H9 (cell line): Measurements from ENCODE around the gene TEX48. TPM values are rescaled to one million over a fixed set of nuclear protein-coding genes. Genes with fewer than 3 reads are reported as not detected.

Experiments
- DNase-seq: peaks from one replicate; pipeline ENCODE4 v3.0.0-alpha.2; 2017
- H2AFZ ChIP-seq: one replicate; pipeline ENCODE4 v1.6.1; 2013; ENCODE audit warnings: mild to moderate bottlenecking, low read length, control low read depth, moderate library complexity
- H2AK5ac ChIP-seq: 2 replicates; pipeline ENCODE4 v1.6.1; 2013; ENCODE audit warnings: low read length, control low read depth, mixed read lengths; ENCODE audit not compliant: insufficient read length
- H2BK120ac ChIP-seq: one replicate; pipeline ENCODE4 v1.6.1; 2013; ENCODE audit warnings: low read depth, mild to moderate bottlenecking, low read length, control low read depth, inconsistent platforms; ENCODE audit not compliant: poor library complexity, severe bottlenecking
- H2BK12ac ChIP-seq: 2 replicates; pipeline ENCODE4 v1.6.1; 2013; ENCODE audit warnings: low read length, control low read depth, mixed read lengths, low read depth; ENCODE audit not compliant: insufficient read length
- H2BK15ac ChIP-seq: 2 replicates; pipeline ENCODE4 v1.6.1; 2013; ENCODE audit warnings: low read depth, low read length, control low read depth
- H2BK20ac ChIP-seq: one replicate; pipeline ENCODE4 v1.6.1; 2013; ENCODE audit warnings: low read depth, mild to moderate bottlenecking, low read length, control low read depth, inconsistent platforms; ENCODE audit not compliant: poor library complexity, severe bottlenecking
- H2BK5ac ChIP-seq: 2 replicates; pipeline ENCODE4 v1.6.1; 2013; ENCODE audit warnings: low read length, control low read depth, mixed read lengths; ENCODE audit not compliant: insufficient read length
- H3K14ac ChIP-seq: 2 replicates; pipeline ENCODE4 v1.6.1; 2013; ENCODE audit warnings: low read length, control low read depth; ENCODE audit not compliant: insufficient read depth
- H3K18ac ChIP-seq: 2 replicates; pipeline ENCODE4 v1.6.1; 2013; ENCODE audit warnings: low read depth, mild to moderate bottlenecking, mixed read lengths, low read length, control low read depth; ENCODE audit not compliant: insufficient read length
- H3K23ac ChIP-seq: 2 replicates; pipeline ENCODE4 v1.6.1; 2013; ENCODE audit warnings: low read length, control low read depth, mixed read lengths, low read depth; ENCODE audit not compliant: insufficient read length
- H3K23me2 ChIP-seq: 2 replicates; pipeline ENCODE4 v1.6.1; 2013; ENCODE audit warnings: low read depth, mild to moderate bottlenecking, mixed read lengths, low read length, control low read depth; ENCODE audit not compliant: insufficient read length, poor library complexity, severe bottlenecking
- H3K27ac ChIP-seq: 2 replicates; pipeline ENCODE4 v1.5.1; 2013; ENCODE audit warnings: low read length, control low read depth, mixed read lengths, low read depth; ENCODE audit not compliant: insufficient read length
- H3K27me3 ChIP-seq: 2 replicates; pipeline ENCODE4 v1.6.1; 2013; ENCODE audit warnings: low read length, control low read depth, inconsistent platforms; ENCODE audit not compliant: insufficient read depth
- H3K4ac ChIP-seq: 2 replicates; pipeline ENCODE4 v1.6.1; 2013; ENCODE audit warnings: low read depth, mild to moderate bottlenecking, control low read depth, inconsistent platforms, low read length, moderate library complexity
- H3K4me1 ChIP-seq: 2 replicates; pipeline ENCODE4 v1.6.1; 2013; ENCODE audit warnings: low read length, control low read depth, inconsistent platforms; ENCODE audit not compliant: insufficient read depth
- H3K4me2 ChIP-seq: 2 replicates; pipeline ENCODE4 v1.6.1; 2013; ENCODE audit warnings: low read length, control low read depth, mixed read lengths; ENCODE audit not compliant: insufficient read length, insufficient read depth
- H3K56ac ChIP-seq: 2 replicates; pipeline ENCODE4 v1.6.1; 2013; ENCODE audit warnings: low read depth, mild to moderate bottlenecking, mixed read lengths, low read length, control low read depth; ENCODE audit not compliant: insufficient read length
- H3K79me1 ChIP-seq: 2 replicates; pipeline ENCODE4 v1.6.1; 2013; ENCODE audit warnings: low read depth, mild to moderate bottlenecking, moderate library complexity, low read length, control low read depth, inconsistent platforms; ENCODE audit not compliant: insufficient read depth, poor library complexity, severe bottlenecking
- H3K79me2 ChIP-seq: 2 replicates; pipeline ENCODE4 v1.6.1; 2013; ENCODE audit warnings: low read length, control low read depth, inconsistent platforms; ENCODE audit not compliant: insufficient read depth
- H3K9ac ChIP-seq: 2 replicates; pipeline ENCODE4 v1.6.1; 2013; ENCODE audit warnings: low read length, control low read depth, mixed read lengths; ENCODE audit not compliant: insufficient read length; ENCODE audit errors: extremely low read depth
- H3K9me3 ChIP-seq: one replicate; pipeline ENCODE4 v1.6.1; 2013; ENCODE audit warnings: low read depth, low read length, inconsistent platforms; ENCODE audit not compliant: control insufficient read depth
- H3T11ph ChIP-seq: one replicate; pipeline ENCODE4 v1.6.1; 2013; ENCODE audit warnings: mild to moderate bottlenecking, low read length, control low read depth, inconsistent platforms
- H4K20me1 ChIP-seq: one replicate; pipeline ENCODE4 v1.6.1; 2013; ENCODE audit not compliant: control insufficient read depth, insufficient read length, insufficient read depth
- H4K5ac ChIP-seq: 2 replicates; pipeline ENCODE4 v1.6.1; 2013; ENCODE audit warnings: low read depth, mild to moderate bottlenecking, mixed read lengths, low read length, control low read depth; ENCODE audit not compliant: insufficient read length
- H4K8ac ChIP-seq: replicated peaks from 2 replicates; pipeline ENCODE4 v1.6.1; 2013; ENCODE audit warnings: low read length, control low read depth, mixed read lengths, low read depth; ENCODE audit not compliant: insufficient read length
- H4K91ac ChIP-seq: 2 replicates; pipeline ENCODE4 v1.6.1; 2013; ENCODE audit warnings: low read depth, mild to moderate bottlenecking, moderate library complexity, mixed read lengths, low read length, control low read depth; ENCODE audit not compliant: insufficient read length
- H3K27ac Mint-ChIP-seq, 3 experiments: 2 replicates in 2 of 3; 3 replicates in 1 of 3; pipeline ENCODE4 v1.8.0; 2020 to 2021; ENCODE audit warnings: mixed read lengths in 3 of 3, mild to moderate bottlenecking in 1 of 3, moderate library complexity in 1 of 3
- H3K27me3 Mint-ChIP-seq: 2 replicates; pipeline ENCODE4 v1.8.0; 2021; ENCODE audit warnings: low read depth, mild to moderate bottlenecking, moderate library complexity, mixed read lengths
- H3K36me3 Mint-ChIP-seq, 3 experiments: 2 replicates in 2 of 3; 3 replicates in 1 of 3; pipeline ENCODE4 v1.8.0; 2020 to 2021; ENCODE audit warnings: low read depth in 3 of 3, mixed read lengths in 3 of 3; ENCODE audit not compliant: insufficient read depth in 1 of 3
- H3K4me1 Mint-ChIP-seq, 2 experiments: 2 replicates each; pipeline ENCODE4 v1.8.0; 2020; ENCODE audit warnings: mixed read lengths in 2 of 2
- H3K4me3 Mint-ChIP-seq, 2 experiments: 2 replicates in 1 of 2; 3 replicates in 1 of 2; pipeline ENCODE4 v1.8.0; 2020 to 2021; ENCODE audit warnings: mild to moderate bottlenecking in 2 of 2, mixed read lengths in 2 of 2, moderate library complexity in 1 of 2
- H3K9me3 Mint-ChIP-seq, 2 experiments: 2 replicates in 1 of 2; 3 replicates in 1 of 2; pipeline ENCODE4 v1.8.0; 2020; ENCODE audit warnings: mild to moderate bottlenecking in 2 of 2, mixed read lengths in 2 of 2, moderate library complexity in 1 of 2
- CTCF ChIP-seq: fragments of 200-600 bp; sonication (generic); conservative IDR thresholded peaks from 3 replicates; pipeline ENCODE4 v1.8.0; 2021; ENCODE audit warnings: antibody characterized with exemption, mild to moderate bottlenecking
- WGBS: extraction: QIAGEN DNeasy Blood & Tissue Kit; methylation state at CpG from one replicate; pipeline ENCODE4 v1.1.7; 2013; ENCODE audit warnings: missing lambda C conversion rate, low lambda C conversion rate, mixed read lengths; ENCODE audit not compliant: insufficient read length; ENCODE audit errors: extremely low coverage; 5-methylcytosine and 5-hydroxymethylcytosine counted together
- total RNA-seq: library from RNA; stranded (reverse); gene quantifications from 2 replicates; pipeline ENCODE4 v1.2.1, GENCODE V29; 2021

TEX48 gene
- total RNA-seq, 1 experiment from 2014 or later, result not detected

- no CpG with 5 or more reads among the region's 4 CpGs for WGBS
- Histone ChIP-seq H3K27me3 (no peaks in the 10 kb centered on the region), H3K56ac (no peak overlapping the region), H3K4me1 (no peaks in the 10 kb centered on the region), H3T11ph (no peak overlapping the region), H3K14ac (no peak overlapping the region), H2BK120ac (no peak overlapping the region), H3K27ac (no peak overlapping the region), H3K23ac (no peak overlapping the region), H3K9me3 (no peaks in the 10 kb centered on the region), H2BK20ac (no peak overlapping the region), H3K4ac (no peak overlapping the region), H2BK5ac (no peak overlapping the region), H2BK12ac (no peak overlapping the region), H2AFZ (no peak overlapping the region), H3K79me2 (no peaks in the 10 kb centered on the region), H3K18ac (no peak overlapping the region), H4K20me1 (no peaks in the 10 kb centered on the region), H4K8ac (no peak overlapping the region), H2BK15ac (no peak overlapping the region), H3K23me2 (no peaks in the 10 kb centered on the region), H3K79me1 (no peaks in the 10 kb centered on the region), H2AK5ac (no peak overlapping the region), H4K91ac (no peak overlapping the region), H3K4me2 (no peak overlapping the region), H3K9ac (no peak overlapping the region), H4K5ac (no peak overlapping the region)
- Mint-ChIP-seq H3K27me3 (no peaks in the 10 kb centered on the region), H3K4me1 (no peaks in the 10 kb centered on the region), H3K4me3 (no peak overlapping the region), H3K9me3 (no peaks in the 10 kb centered on the region), H3K27ac (peak overlapping the region in 1 of 3 experiments; percentile 21; a peak in 1 of 7 replicates), H3K36me3 (peaks cover 10 to 40% (median 13%) of the 10 kb centered on the region in 3 experiments; a peak in 5 of 7 replicates)
- no peak for DNase-seq
- TF ChIP-seq CTCF, result no peak
Measured at GRCh38 chr9:114626415-114627020, 55.5 kb downstream of the TEX48 start.
